Body of pancreas (tissue), 4 donors: ENCODE results near the gene DST. TPM values are rescaled to one million over a fixed set of nuclear protein-coding genes. Genes with fewer than 3 reads are reported as not detected.

Source experiments
- ATAC-seq: fragments of 150-250 bp; one replicate; pipeline ENCODE4 v1.9.1; 2016
- DNase-seq, 4 donors: peaks; one replicate each; pipeline ENCODE4 v3.0.0-alpha.2; 2019
- H3K27ac ChIP-seq, 4 donors: fragments of 200-600 bp; sonication (generic); 1 replicate in 3 of 4; 2 replicates in 1 of 4; pipeline versions ENCODE4 v1.5.1 to v1.6.1; 2016 to 2019; ENCODE audit warnings: mild to moderate bottlenecking in 1 of 4, mixed read lengths in 1 of 4, moderate library complexity in 1 of 4
- H3K27me3 ChIP-seq, 2 donors: fragments of 200-600 bp; sonication (generic); one replicate each; pipeline ENCODE4 v1.6.0; 2016; ENCODE audit warnings: mild to moderate bottlenecking in 1 of 2
- H3K36me3 ChIP-seq, 2 donors: fragments of 200-600 bp; sonication (generic); replicated peaks in 1 of 2; 2 replicates each; pipeline ENCODE4 v1.5.1; 2016; ENCODE audit warnings: low read depth in 2 of 2; ENCODE audit not compliant: insufficient read depth in 1 of 2
- H3K4me1 ChIP-seq: fragments of 200-600 bp; sonication (generic); one replicate; pipeline ENCODE4 v1.6.0; 2016
- H3K4me3 ChIP-seq, 2 donors: fragments of 200-600 bp; sonication (generic); 1 replicate in 1 of 2; 2 replicates in 1 of 2; pipeline ENCODE4 v1.5.1; 2016 to 2019
- H3K9me3 ChIP-seq, 3 donors: fragments of 200-600 bp; sonication (generic); 1 replicate in 2 of 3; 2 replicates in 1 of 3; pipeline ENCODE4 v1.5.1; 2016
- POLR2A ChIP-seq, 3 donors: fragments of 450-650 bp; IDR thresholded peaks; one replicate each; pipeline ENCODE4 v1.6.1; 2016; ENCODE audit warnings: antibody characterized with exemption in 3 of 3, mild to moderate bottlenecking in 2 of 3
- WGBS, 2 donors: methylation state at CpG; one replicate each; pipeline ENCODE4 v1.1.5; 2017; 5-methylcytosine and 5-hydroxymethylcytosine counted together
- intact Hi-C: fragments of 100-400 bp; cut with DNase I; formaldehyde crosslinking; loops from one replicate; pipeline ENCODE4 v1.15.1; 2023
- total RNA-seq, 2 donors: library from RNA; depleted of rRNA; stranded (reverse); fragments of >200 nt; gene quantifications; one replicate each; pipeline ENCODE4 v1.1.0, GENCODE V29; 2016
- TF ChIP-seq, protein P1 (sequence below), 7 experiments: fragments of 450-650 bp in 4 of 7; fragments of 200-600 bp in 3 of 7; sonication (generic) in 3 of 7; IDR thresholded peaks; one replicate each; pipeline ENCODE4 v1.5.1; 2016 to 2019; ENCODE audit warnings: antibody characterized with exemption in 7 of 7

The DST gene
- total RNA-seq, 2 donors from 2014 or later: 105 to 117 TPM

GRCh38 chr6:56539527-56540105 lies 103.1 kb downstream of the DST start:
- Histone ChIP-seq H3K4me3 (peak overlapping the region in 1 of 2 donors; percentile 9), H3K9me3 (no peaks in the 10 kb centered on the region), H3K4me1 (peaks cover 47% of the 10 kb centered on the region), H3K36me3 (no peaks in the 10 kb centered on the region), H3K27ac (peak overlapping the region in 3 of 4 donors; percentile 91 to 99 (median 99)), H3K27me3 (no peaks in the 10 kb centered on the region)
- intact Hi-C loops: no loop called here
- ATAC-seq (no peak), DNase-seq (no peak)
- no peak for TF ChIP-seq POLR2A (IDR thresholded peaks at IDR 0.05)

GRCh38 chr6:56538851-56539250 lies 103.8 kb downstream of the DST start:
- TF ChIP-seq POLR2A (IDR thresholded peaks at IDR 0.05): no peak
- TF ChIP-seq, protein P1, sequence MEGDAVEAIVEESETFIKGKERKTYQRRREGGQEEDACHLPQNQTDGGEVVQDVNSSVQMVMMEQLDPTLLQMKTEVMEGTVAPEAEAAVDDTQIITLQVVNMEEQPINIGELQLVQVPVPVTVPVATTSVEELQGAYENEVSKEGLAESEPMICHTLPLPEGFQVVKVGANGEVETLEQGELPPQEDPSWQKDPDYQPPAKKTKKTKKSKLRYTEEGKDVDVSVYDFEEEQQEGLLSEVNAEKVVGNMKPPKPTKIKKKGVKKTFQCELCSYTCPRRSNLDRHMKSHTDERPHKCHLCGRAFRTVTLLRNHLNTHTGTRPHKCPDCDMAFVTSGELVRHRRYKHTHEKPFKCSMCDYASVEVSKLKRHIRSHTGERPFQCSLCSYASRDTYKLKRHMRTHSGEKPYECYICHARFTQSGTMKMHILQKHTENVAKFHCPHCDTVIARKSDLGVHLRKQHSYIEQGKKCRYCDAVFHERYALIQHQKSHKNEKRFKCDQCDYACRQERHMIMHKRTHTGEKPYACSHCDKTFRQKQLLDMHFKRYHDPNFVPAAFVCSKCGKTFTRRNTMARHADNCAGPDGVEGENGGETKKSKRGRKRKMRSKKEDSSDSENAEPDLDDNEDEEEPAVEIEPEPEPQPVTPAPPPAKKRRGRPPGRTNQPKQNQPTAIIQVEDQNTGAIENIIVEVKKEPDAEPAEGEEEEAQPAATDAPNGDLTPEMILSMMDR (IDR thresholded peaks at IDR 0.05): no peak
- Histone ChIP-seq H3K4me3 (no peak overlapping the region), H3K4me1 (peaks cover 47% of the 10 kb centered on the region), H3K9me3 (no peaks in the 10 kb centered on the region), H3K27me3 (no peaks in the 10 kb centered on the region), H3K27ac (peak overlapping the region in 3 of 4 donors; percentile 91 to 99 (median 99)), H3K36me3 (no peaks in the 10 kb centered on the region)
- WGBS, 2 donors: 14 to 18% methylated on average over 2 of the region's 2 CpGs
- intact Hi-C loops: no loop called here
- no peak for ATAC-seq
- DNase-seq: no peak

GRCh38 chr6:56537223-56537770 lies 105.4 kb downstream of the DST start:
- DNase-seq: no peak
- intact Hi-C loops: no loop called here

DNA sequence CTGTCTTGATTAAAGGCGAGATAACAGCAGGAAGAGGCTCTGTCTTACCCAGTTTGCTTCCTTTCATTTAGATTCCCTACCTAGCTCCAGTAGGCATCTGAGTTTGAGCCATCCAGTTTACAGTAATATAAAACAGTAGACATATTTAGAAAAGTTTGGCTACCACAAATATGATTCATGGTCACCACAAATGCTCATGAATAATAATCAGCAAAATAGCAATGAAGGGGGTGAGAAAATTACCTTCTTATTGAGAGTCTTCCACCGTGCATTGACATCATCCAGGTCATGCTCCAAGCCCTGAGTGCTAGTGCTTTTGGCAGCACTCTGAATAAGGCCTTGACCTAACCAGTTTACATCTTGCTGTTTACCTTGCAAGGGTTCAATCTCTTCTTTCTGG lies 106.2 kb downstream of the DST start:
- Histone ChIP-seq H3K4me3 (no peak overlapping the region), H3K4me1 (peaks cover 59% of the 10 kb centered on the region), H3K36me3 (peaks cover 0 to 2% of the 10 kb centered on the region in 2 donors), H3K9me3 (no peaks in the 10 kb centered on the region), H3K27me3 (no peaks in the 10 kb centered on the region), H3K27ac (no peak overlapping the region)
- 64 to 65% methylated on average over 2 of the region's 2 CpGs for WGBS, 2 donors
- ATAC-seq: no peak
- no peak for DNase-seq
- intact Hi-C loops: no loop called here
- no peak for TF ChIP-seq POLR2A (IDR thresholded peaks at IDR 0.05)
- TF ChIP-seq, protein P1 (IDR thresholded peaks at IDR 0.05): no peak

More at GRCh38 chr6:56537223-56537770, 105.4 kb downstream of the DST start:
- Histone ChIP-seq H3K4me1 (peaks cover 59% of the 10 kb centered on the region), H3K36me3 (no peaks in the 10 kb centered on the region), H3K27me3 (no peaks in the 10 kb centered on the region), H3K27ac (no peak overlapping the region), H3K4me3 (no peak overlapping the region), H3K9me3 (no peaks in the 10 kb centered on the region)
- TF ChIP-seq, protein P1 (IDR thresholded peaks at IDR 0.05): no peak
- TF ChIP-seq POLR2A (IDR thresholded peaks at IDR 0.05): no peak
- no peak for ATAC-seq

DNA sequence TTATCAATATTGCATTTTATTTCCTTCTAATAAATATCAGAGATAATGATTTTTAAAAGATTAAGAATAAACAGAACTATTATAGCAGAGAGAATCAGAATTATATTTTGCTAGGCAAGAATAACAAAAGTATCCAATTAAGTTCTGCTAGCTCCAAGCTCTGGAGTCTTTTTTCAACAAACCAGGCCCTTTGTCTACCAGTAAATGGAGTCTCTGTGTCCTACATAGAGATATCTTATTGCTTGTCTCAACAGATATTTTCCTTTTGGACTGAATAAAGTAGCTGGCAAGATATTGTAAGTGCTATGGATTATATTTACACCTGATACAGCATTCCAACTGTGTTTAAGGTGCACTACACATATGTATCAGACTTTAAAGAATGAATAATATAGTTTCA lies 107.1 kb downstream of the DST start:
- H3K4me3 ChIP-seq: no peak overlapping the region
- ATAC-seq: no peak
- no peaks in the 10 kb centered on the region for H3K27me3 ChIP-seq
- TF ChIP-seq, protein P1 (IDR thresholded peaks at IDR 0.05): no peak
- TF ChIP-seq POLR2A (IDR thresholded peaks at IDR 0.05): no peak
- H3K36me3 ChIP-seq: peaks cover 1 to 2% of the 10 kb centered on the region in 2 donors
- H3K4me1 ChIP-seq: peaks cover 59% of the 10 kb centered on the region
- H3K27ac ChIP-seq: no peak overlapping the region
- H3K9me3 ChIP-seq: no peaks in the 10 kb centered on the region
- no peak for DNase-seq
- intact Hi-C loops: no loop called here
